Natural killer cell (primary cell): ENCODE measurements around the gene FAM234A. TPM values are rescaled to one million over a fixed set of nuclear protein-coding genes. Genes with fewer than 3 reads are reported as not detected.

Experiments
- ATAC-seq, 3 donors: fragments of 150-1000 bp in 2 of 3; fragments of 200-7000 bp in 1 of 3; cut with Tn5 transposase; 1 replicate in 1 of 3; 2 replicates in 2 of 3; pipeline ENCODE4 v1.10.0; 2021; ENCODE audit warnings: mild to moderate bottlenecking in 2 of 3, moderate library complexity in 2 of 3
- DNase-seq, 2 donors: peaks; one replicate each; pipeline versions ENCODE4 v3.0.0 to v3.0.0-alpha.2; 2013 to 2021; ENCODE audit warnings: mixed read lengths in 1 of 2
- H3K27ac ChIP-seq: one replicate; pipeline ENCODE4 v1.5.1; 2013; ENCODE audit warnings: mild to moderate bottlenecking, low read length
- H3K27me3 ChIP-seq: one replicate; pipeline ENCODE4 v1.6.1; 2013; ENCODE audit warnings: low read length; ENCODE audit not compliant: control insufficient read depth, insufficient read depth
- H3K36me3 ChIP-seq: one replicate; pipeline ENCODE4 v1.6.1; 2013; ENCODE audit warnings: low read length; ENCODE audit not compliant: control insufficient read depth, insufficient read depth
- H3K4me1 ChIP-seq: one replicate; pipeline ENCODE4 v1.6.1; 2013; ENCODE audit warnings: low read length; ENCODE audit not compliant: control insufficient read depth, insufficient read depth
- H3K4me3 ChIP-seq: one replicate; pipeline ENCODE4 v1.5.1; 2013; ENCODE audit warnings: low read length
- H3K9me3 ChIP-seq: one replicate; pipeline ENCODE4 v1.6.1; 2013; ENCODE audit warnings: low read length; ENCODE audit not compliant: control insufficient read depth, insufficient read depth
- H3K27ac Mint-ChIP-seq, 2 donors: one replicate each; pipeline ENCODE4 v1.8.0; 2022; ENCODE audit warnings: mild to moderate bottlenecking in 2 of 2, mixed read lengths in 2 of 2, moderate library complexity in 1 of 2
- H3K27me3 Mint-ChIP-seq, 2 donors: one replicate each; pipeline ENCODE4 v1.8.0; 2022; ENCODE audit warnings: low read depth in 2 of 2, mixed read lengths in 2 of 2
- H3K36me3 Mint-ChIP-seq: one replicate; pipeline ENCODE4 v1.8.0; 2022; ENCODE audit warnings: mixed read lengths
- H3K4me1 Mint-ChIP-seq, 2 donors: one replicate each; pipeline ENCODE4 v1.8.0; 2022; ENCODE audit warnings: mixed read lengths in 2 of 2
- H3K4me3 Mint-ChIP-seq: one replicate; pipeline ENCODE4 v1.8.0; 2022; ENCODE audit warnings: mild to moderate bottlenecking, moderate library complexity, mixed read lengths
- H3K9me3 Mint-ChIP-seq, 2 donors: one replicate each; pipeline ENCODE4 v1.8.0; 2022; ENCODE audit warnings: mixed read lengths in 2 of 2
- CTCF ChIP-seq: fragments of 200-600 bp; IDR thresholded peaks from one replicate; pipeline ENCODE4 v1.8.0; 2022; ENCODE audit warnings: antibody characterized with exemption
- WGBS: methylation state at CpG from one replicate; pipeline ENCODE4 v1.1.7; 2013; ENCODE audit warnings: missing lambda C conversion rate; ENCODE audit not compliant: insufficient coverage; 5-methylcytosine and 5-hydroxymethylcytosine counted together
- intact Hi-C: fragments of 100-400 bp; cut with micrococcal nuclease; formaldehyde crosslinking; loops from one replicate; pipeline ENCODE4 v1.14.2; 2022
- total RNA-seq, 4 donors: library from RNA; stranded (reverse); fragments of 120-200 nt in 1 of 4; gene quantifications; one replicate each; pipeline versions ENCODE4 v1.2.3 to v1.2.4, GENCODE V29; 2013 to 2022

FAM234A gene
- total RNA-seq, 3 donors from 2014 or later (not counting 1 experiment from before 2014, with no cell fraction given) = 32.4 to 42.6 (median 40.7) TPM

GRCh38 chr16:187330-187729 lies 47.3 kb upstream of the FAM234A start:
- H3K9me3 ChIP-seq = no peaks in the 10 kb centered on the region
- DNase-seq (no peak), ATAC-seq (no peak)
- Mint-ChIP-seq H3K27me3 (no peaks in the 10 kb centered on the region), H3K4me1 (peaks cover 0 to 5% of the 10 kb centered on the region in 2 donors), H3K36me3 (no peaks in the 10 kb centered on the region), H3K9me3 (no peaks in the 10 kb centered on the region), H3K27ac (no peak overlapping the region), H3K4me3 (no peak overlapping the region)
- TF ChIP-seq CTCF = no peak
- intact Hi-C loops = no loop called here
- no peaks in the 10 kb centered on the region for H3K4me1 ChIP-seq
- no peak overlapping the region for H3K27ac ChIP-seq
- no peak overlapping the region for H3K4me3 ChIP-seq
- whole genome bisulfite sequencing = 96% methylated on average over 7 of the region's 8 CpGs
- H3K27me3 ChIP-seq = no peaks in the 10 kb centered on the region
- H3K36me3 ChIP-seq = peaks cover 38% of the 10 kb centered on the region

- Mint-ChIP-seq H3K27me3 (no peaks in the 10 kb centered on the region), H3K4me3 (no peak overlapping the region), H3K9me3 (no peaks in the 10 kb centered on the region), H3K27ac (peak overlapping the region; percentile 49 to 59), H3K36me3 (no peaks in the 10 kb centered on the region), H3K4me1 (peaks cover 0 to 5% of the 10 kb centered on the region in 2 donors)
- intact Hi-C loops = no loop called here
- no peaks in the 10 kb centered on the region for H3K27me3 ChIP-seq
- H3K4me3 ChIP-seq = no peak overlapping the region
- H3K36me3 ChIP-seq = peaks cover 46% of the 10 kb centered on the region
- TF ChIP-seq CTCF = peak; percentile 17
- H3K27ac ChIP-seq = no peak overlapping the region
- peak in 1 of 2 donors; percentile 56 for DNase-seq
- 63% methylated on average over 8 of the region's 8 CpGs for WGBS
- H3K4me1 ChIP-seq = no peaks in the 10 kb centered on the region
- peak in 2 of 3 donors; percentile 57 to 67 for ATAC-seq
- no peaks in the 10 kb centered on the region for H3K9me3 ChIP-seq
These were observed 45.9 kb upstream of the FAM234A start for GRCh38 chr16:188674-189073.

GRCh38 chr16:189604-190186 lies 44.9 kb upstream of the FAM234A start:
- Histone ChIP-seq H3K27ac (no peak overlapping the region), H3K9me3 (no peaks in the 10 kb centered on the region), H3K4me3 (no peak overlapping the region), H3K27me3 (no peaks in the 10 kb centered on the region), H3K36me3 (peaks cover 55% of the 10 kb centered on the region), H3K4me1 (no peaks in the 10 kb centered on the region)
- Mint-ChIP-seq H3K27me3 (no peaks in the 10 kb centered on the region), H3K4me1 (peaks cover 0 to 5% of the 10 kb centered on the region in 2 donors), H3K27ac (peak overlapping the region; percentile 49 to 59), H3K36me3 (no peaks in the 10 kb centered on the region), H3K9me3 (no peaks in the 10 kb centered on the region), H3K4me3 (no peak overlapping the region)
- intact Hi-C loops = no loop called here
- TF ChIP-seq CTCF = no peak
- no peak for DNase-seq
- WGBS = 97% methylated on average over 34 of the region's 34 CpGs
- no peak for ATAC-seq

GRCh38 chr16:191831-192230 lies 42.8 kb upstream of the FAM234A start:
- intact Hi-C loops = no loop called here
- no peaks in the 10 kb centered on the region for H3K36me3 Mint-ChIP-seq
- Histone ChIP-seq H3K9me3 (no peaks in the 10 kb centered on the region), H3K27ac (no peak overlapping the region), H3K4me3 (no peak overlapping the region), H3K36me3 (peaks cover 65% of the 10 kb centered on the region), H3K27me3 (no peaks in the 10 kb centered on the region), H3K4me1 (no peaks in the 10 kb centered on the region)
- WGBS = 92% methylated on average over 4 of the region's 4 CpGs
- H3K27ac Mint-ChIP-seq = peak overlapping the region; percentile 11 to 27
- DNase-seq = no peak
- no peak for TF ChIP-seq CTCF
- no peak for ATAC-seq
- no peaks in the 10 kb centered on the region for H3K9me3 Mint-ChIP-seq
- H3K4me1 Mint-ChIP-seq = peaks cover 0 to 5% of the 10 kb centered on the region in 2 donors
- H3K27me3 Mint-ChIP-seq = no peaks in the 10 kb centered on the region
- H3K4me3 Mint-ChIP-seq = no peak overlapping the region
